K562 (cell line): ENCODE data around the gene ZNF581. TPM values are rescaled to one million over a fixed set of nuclear protein-coding genes. Genes with fewer than 3 reads are reported as not detected.

Experiments used
- ATAC-seq: fragments of 200-7000 bp; cut with Tn5 transposase; 3 replicates; pipeline ENCODE4 v1.9.1; 2020; ENCODE audit warnings: moderate library complexity
- BruUV-seq: library from RNA; stranded (reverse); fragments of 400-500 nt; replicated peaks from 2 replicates; lab custom pipeline; 2021; lab: Mats Ljungman, UMichigan
- CTCF ChIA-PET: fragments of 300-600 bp; formaldehyde crosslinking; extraction: SDS; loops from one replicate; lab custom pipeline; 2021; ENCODE audit warnings: low intra/inter-chr PET ratio; lab: Yijun Ruan, JAX
- POLR2A ChIA-PET: fragments of 300-600, 350-650 bp; sonication (Branson Sonifier 250); formaldehyde crosslinking; extraction: SDS; loops from one replicate; lab custom pipeline; 2021; ENCODE audit warnings: antibody characterized with exemption, inconsistent platforms; lab: Yijun Ruan, JAX
- DNase-seq, 4 experiments: peaks; one replicate each; pipeline versions ENCODE4 v3.0.0 to v3.0.0-alpha.2; 2011 to 2018; ENCODE audit warnings: low spot score in 3 of 4, mixed read lengths in 3 of 4; ENCODE audit errors: extremely low read depth in 1 of 4
- FAIRE-seq: peaks from 2 replicates; lab custom pipeline; 2011; peaks lifted over from hg19 to GRCh38; lab: Jason Lieb, UNC
- H2AFZ ChIP-seq: 2 replicates; pipeline ENCODE4 v1.6.0; 2011; ENCODE audit warnings: low read depth, low read length, control low read depth, inconsistent platforms
- H3K27ac ChIP-seq: fragments of 200-600 bp; 3 replicates; pipeline ENCODE4 v1.8.0; 2011; ENCODE audit warnings: low read depth, mild to moderate bottlenecking, control low read depth, inconsistent platforms, low read length, moderate library complexity, mixed read lengths; ENCODE audit errors: extremely low read depth
- H3K27me3 ChIP-seq, 2 experiments: fragments of 300-600 bp in 1 of 2; 2 replicates in 1 of 2; 3 replicates in 1 of 2; pipeline versions ENCODE4 v1.6.0 to v1.8.0; 2011; ENCODE audit warnings: inconsistent platforms in 2 of 2, low read length in 2 of 2, mild to moderate bottlenecking in 1 of 2, mixed read lengths in 1 of 2, moderate library complexity in 1 of 2; ENCODE audit not compliant: control insufficient read depth in 2 of 2, insufficient read depth in 2 of 2
- H3K36me3 ChIP-seq: fragments of 300-600 bp; 3 replicates; pipeline ENCODE4 v1.8.0; 2011; ENCODE audit warnings: mild to moderate bottlenecking, low read length, inconsistent platforms; ENCODE audit not compliant: control insufficient read depth, insufficient read depth
- H3K4me1 ChIP-seq, 2 experiments: fragments of 200-600 bp in 1 of 2; replicated peaks in 1 of 2; 2 replicates in 1 of 2; 3 replicates in 1 of 2; pipeline versions ENCODE4 v1.5.1 to v1.8.0; 2011; ENCODE audit warnings: inconsistent platforms in 2 of 2, low read length in 2 of 2, mild to moderate bottlenecking in 1 of 2, mixed read lengths in 1 of 2, moderate library complexity in 1 of 2; ENCODE audit not compliant: control insufficient read depth in 2 of 2, insufficient read depth in 2 of 2
- H3K4me2 ChIP-seq: 2 replicates; pipeline ENCODE4 v1.6.1; 2011; ENCODE audit warnings: low read length, control low read depth, inconsistent platforms, mixed read lengths; ENCODE audit not compliant: insufficient read depth
- H3K4me3 ChIP-seq: fragments of 200-600 bp; sonication (generic), shearing (Covaris generic); 2 replicates; pipeline ENCODE4 v1.5.1; 2016; ENCODE audit warnings: control low read depth, inconsistent platforms
- H3K79me2 ChIP-seq: fragments of 200-600 bp; 3 replicates; pipeline ENCODE4 v1.8.0; 2011; ENCODE audit warnings: low read length, inconsistent platforms; ENCODE audit not compliant: control insufficient read depth, insufficient read depth
- H3K9ac ChIP-seq, 2 experiments: 2 replicates each; pipeline versions ENCODE4 v1.6.0 to v1.6.1; 2011; ENCODE audit warnings: low read depth in 2 of 2, low read length in 2 of 2, control low read depth in 1 of 2, inconsistent platforms in 1 of 2, mild to moderate bottlenecking in 1 of 2, mixed read lengths in 1 of 2; ENCODE audit not compliant: insufficient read depth in 1 of 2
- H3K9me1 ChIP-seq: one replicate; pipeline ENCODE4 v1.6.0; 2011; ENCODE audit warnings: inconsistent platforms, mild to moderate bottlenecking, low read length, moderate library complexity; ENCODE audit not compliant: control insufficient read depth, insufficient read depth
- H3K9me3 ChIP-seq: replicated peaks from 2 replicates; pipeline ENCODE4 v1.5.1; 2011; ENCODE audit warnings: low read depth, low read length, inconsistent platforms; ENCODE audit not compliant: control insufficient read depth, insufficient read depth
- H4K20me1 ChIP-seq: replicated peaks from 2 replicates; pipeline ENCODE4 v1.6.1; 2011; ENCODE audit warnings: low read length, inconsistent platforms, mixed read lengths; ENCODE audit not compliant: control insufficient read depth, insufficient read depth
- GABPB1 ChIP-seq: sonication (generic); formaldehyde crosslinking; IDR thresholded peaks from 2 replicates; pipeline ENCODE4 v1.8.0; 2022; ENCODE audit warnings: mild to moderate bottlenecking, missing genetic modification reagents
- HNRNPK ChIP-seq: fragments of 200-400 bp; formaldehyde crosslinking; IDR thresholded peaks from one replicate; pipeline ENCODE4 v1.6.1; 2018; ENCODE audit warnings: mild to moderate bottlenecking, low read depth, low read length; ENCODE audit not compliant: poor library complexity, severe bottlenecking
- NFIC ChIP-seq: fragments of 450-650 bp; IDR thresholded peaks from 2 replicates; pipeline ENCODE4 v1.6.1; 2017; ENCODE audit warnings: mild to moderate bottlenecking, inconsistent platforms
- NR1H2 ChIP-seq: sonication (generic); formaldehyde crosslinking; IDR thresholded peaks from 2 replicates; pipeline ENCODE4 v1.4.0; 2020; ENCODE audit warnings: mild to moderate bottlenecking, missing genetic modification reagents
- ZFX ChIP-seq: sonication (generic); formaldehyde crosslinking; IDR thresholded peaks from 2 replicates; pipeline ENCODE4 v1.8.0; 2022; ENCODE audit warnings: mild to moderate bottlenecking, missing genetic modification reagents, moderate library complexity
- WGBS: fragments of 100-300 bp; shearing (Covaris generic); methylation state at CpG from one replicate; pipeline ENCODE4 v1.1.6; 2016; ENCODE audit warnings: low coverage, mixed read lengths; ENCODE audit not compliant: insufficient coverage; ENCODE audit errors: missing lambda C conversion rate; 5-methylcytosine and 5-hydroxymethylcytosine counted together
- in situ Hi-C: fragments of 300-500 bp; cut with MboI; formaldehyde crosslinking; loops from 4 replicates; pipeline ENCODE4 v1.15.0; 2018; ENCODE audit warnings: inconsistent platforms, mixed read lengths
- intact Hi-C: fragments of 100-400 bp; cut with micrococcal nuclease; formaldehyde crosslinking; loops from 2 replicates; pipeline ENCODE4 v1.14.2; 2022
- polyA plus RNA-seq, 8 experiments: library from polyadenylated mRNA; depleted of rRNA in 4 of 8; stranded (reverse) in 5 of 8; unstranded in 3 of 8; fragments of >200 nt; fragmentation: Nextera tagmentation in 2 of 8; fragmentation: Illumina TruSeq in 1 of 8; extraction: Ambion mirVana in 2 of 8; extraction: Trizol in 1 of 8; gene quantifications; 2 replicates each; pipeline versions ENCODE4 v1.2.1 to v1.2.3, GENCODE V29; 2011 to 2014; ENCODE audit warnings: inconsistent platforms in 1 of 8, missing spikeins in 1 of 8
- total RNA-seq, 7 experiments: library from RNA; depleted of rRNA in 6 of 7; stranded (reverse); fragments of >200 nt in 6 of 7; fragmentation: Illumina TruSeq in 2 of 7; extraction: Trizol in 2 of 7; gene quantifications; 2 replicates each; pipeline versions ENCODE4 v1.2.1 to v1.2.3, GENCODE V29; 2011 to 2021; ENCODE audit warnings: low replicate concordance in 1 of 7
- TF ChIP-seq, protein P1 (sequence below): fragments of 450-650 bp; IDR thresholded peaks from 2 replicates; pipeline ENCODE4 v1.6.1; 2018; ENCODE audit not compliant: partially characterized antibody

Gene ZNF581
- total and polyA plus RNA-seq, 9 of the 15 experiments (the other 6 are each of a cell fraction or from before 2014, with no cell fraction given) = 2.4 to 39.4 (median 15.4) TPM

DNA sequence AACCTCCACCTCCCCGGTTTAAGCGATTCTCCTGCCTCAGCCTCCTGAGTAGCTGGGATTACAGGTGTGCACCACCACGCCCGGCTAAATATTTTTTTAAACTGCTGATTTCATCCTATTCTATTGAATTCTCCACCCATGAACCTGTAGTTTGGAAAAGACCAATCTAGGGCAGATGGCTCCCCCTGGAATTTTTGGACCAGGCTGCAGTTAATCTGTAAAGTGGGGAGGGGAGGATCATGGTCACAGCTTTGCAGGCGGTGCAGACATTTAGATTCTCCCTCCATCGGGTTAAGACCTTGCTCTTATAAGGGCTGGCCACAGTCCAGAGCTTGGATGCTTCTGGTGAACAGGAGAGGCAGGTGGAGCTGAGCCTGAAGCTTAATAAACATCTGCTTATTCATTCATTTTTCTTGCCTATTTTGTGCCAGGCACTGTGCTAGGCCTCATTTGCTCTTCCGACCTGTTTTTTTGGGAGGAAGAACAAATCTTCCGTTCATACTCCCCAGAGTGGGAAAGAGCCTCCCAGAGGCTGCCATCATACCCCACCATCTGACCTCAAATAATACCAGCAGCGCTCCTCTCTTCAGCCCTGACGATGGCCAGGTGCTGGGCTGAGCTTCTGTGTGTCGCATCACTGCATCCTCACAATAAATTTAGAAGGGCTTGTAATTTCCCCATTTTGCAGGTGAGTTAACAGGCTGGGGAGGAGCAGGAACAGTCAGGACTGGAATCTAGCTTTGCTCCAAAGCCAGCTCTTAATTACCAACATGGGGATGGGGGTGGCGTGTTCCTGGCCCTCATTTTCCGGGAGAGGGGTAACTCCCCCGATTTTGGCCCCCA lies 3.7 kb downstream of the ZNF581 start:
- peaks cover 42% of the 10 kb centered on the region; the same call in 2 of the 3 replicates for H3K36me3 ChIP-seq
- CTCF ChIA-PET = interaction anchor here (0.7 kb wide), 1 partner anchor 12 kb away, joined by 4 read pairs; no protein-coding TSS in a partner anchor
- peak; percentile 56 for FAIRE-seq
- H3K27ac ChIP-seq = peak overlapping the region; percentile 90
- H3K9ac ChIP-seq = peak overlapping the region; percentile 89 to 98
- TF ChIP-seq NFIC = 0 out of 2 replicates have a peak, but pooled peaks have one; percentile 11
- no peak for TF ChIP-seq HNRNPK
- 0 out of 2 replicates have a peak, but pooled peaks have one; percentile 4 for TF ChIP-seq GABPB1 (CRISPR knock-in tag)
- TF ChIP-seq ZFX (CRISPR knock-in tag) = no peak
- TF ChIP-seq, protein P1, sequence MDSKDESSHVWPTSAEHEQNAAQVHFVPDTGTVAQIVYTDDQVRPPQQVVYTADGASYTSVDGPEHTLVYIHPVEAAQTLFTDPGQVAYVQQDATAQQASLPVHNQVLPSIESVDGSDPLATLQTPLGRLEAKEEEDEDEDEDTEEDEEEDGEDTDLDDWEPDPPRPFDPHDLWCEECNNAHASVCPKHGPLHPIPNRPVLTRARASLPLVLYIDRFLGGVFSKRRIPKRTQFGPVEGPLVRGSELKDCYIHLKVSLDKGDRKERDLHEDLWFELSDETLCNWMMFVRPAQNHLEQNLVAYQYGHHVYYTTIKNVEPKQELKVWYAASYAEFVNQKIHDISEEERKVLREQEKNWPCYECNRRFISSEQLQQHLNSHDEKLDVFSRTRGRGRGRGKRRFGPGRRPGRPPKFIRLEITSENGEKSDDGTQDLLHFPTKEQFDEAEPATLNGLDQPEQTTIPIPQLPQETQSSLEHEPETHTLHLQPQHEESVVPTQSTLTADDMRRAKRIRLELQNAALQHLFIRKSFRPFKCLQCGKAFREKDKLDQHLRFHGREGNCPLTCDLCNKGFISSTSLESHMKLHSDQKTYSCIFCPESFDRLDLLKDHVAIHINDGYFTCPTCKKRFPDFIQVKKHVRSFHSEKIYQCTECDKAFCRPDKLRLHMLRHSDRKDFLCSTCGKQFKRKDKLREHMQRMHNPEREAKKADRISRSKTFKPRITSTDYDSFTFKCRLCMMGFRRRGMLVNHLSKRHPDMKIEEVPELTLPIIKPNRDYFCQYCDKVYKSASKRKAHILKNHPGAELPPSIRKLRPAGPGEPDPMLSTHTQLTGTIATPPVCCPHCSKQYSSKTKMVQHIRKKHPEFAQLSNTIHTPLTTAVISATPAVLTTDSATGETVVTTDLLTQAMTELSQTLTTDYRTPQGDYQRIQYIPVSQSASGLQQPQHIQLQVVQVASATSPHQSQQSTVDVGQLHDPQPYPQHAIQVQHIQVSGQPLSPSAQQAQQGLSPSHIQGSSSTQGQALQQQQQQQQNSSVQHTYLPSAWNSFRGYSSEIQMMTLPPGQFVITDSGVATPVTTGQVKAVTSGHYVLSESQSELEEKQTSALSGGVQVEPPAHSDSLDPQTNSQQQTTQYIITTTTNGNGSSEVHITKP = peak; percentile 69
- TF ChIP-seq NR1H2 (CRISPR knock-in tag) = 0 out of 2 replicates have a peak, but pooled peaks have one; percentile 7
- peak overlapping the region; percentile 68 for H3K4me3 ChIP-seq
- H3K9me1 ChIP-seq = no peaks in the 10 kb centered on the region
- in situ Hi-C loops = loop anchor here (25.0 kb wide), 2 partner anchors 510 to 665 kb away; partner anchors contain the start of genes TNNT1 and ZSCAN5A
- no peak for ATAC-seq
- H2AFZ ChIP-seq = peak overlapping the region; percentile 95; the same call in 1 of the 2 replicates
- whole genome bisulfite sequencing = 37% methylated on average over 14 of the region's 14 CpGs
- no TSS peak for BruUV-seq
- POLR2A ChIA-PET = interaction anchor here (0.5 to 1.8 kb wide), 8 partner anchors 9 to 444 kb away, joined by 3 to 7 read pairs (median 4); partner anchors contain the start of gene ZNF865
- H4K20me1 ChIP-seq = no peaks in the 10 kb centered on the region
- intact Hi-C loops = no loop called here
- H3K4me2 ChIP-seq = peak overlapping the region; percentile 90
- H3K9me3 ChIP-seq = no peaks in the 10 kb centered on the region
- no peak for DNase-seq
- H3K79me2 ChIP-seq = peaks cover 66% of the 10 kb centered on the region
- peaks cover 34 to 78% of the 10 kb centered on the region in 2 experiments for H3K4me1 ChIP-seq
- no peaks in the 10 kb centered on the region for H3K27me3 ChIP-seq
